GM21447 (cell line): ENCODE results near the gene NOX3.
"Not testable (repeated sequence)": the region's sequence is repeated elsewhere in the genome, so short reads cannot be mapped to it uniquely, and the experiment has no call there.

ENCODE experiments used
- ATAC-seq: cut with Tn5 transposase; IDR thresholded peaks from one replicate; pipeline ENCODE4 v1.9.1; 2021; ENCODE audit not compliant: unreplicated experiment

Gene NOX3

DNA sequence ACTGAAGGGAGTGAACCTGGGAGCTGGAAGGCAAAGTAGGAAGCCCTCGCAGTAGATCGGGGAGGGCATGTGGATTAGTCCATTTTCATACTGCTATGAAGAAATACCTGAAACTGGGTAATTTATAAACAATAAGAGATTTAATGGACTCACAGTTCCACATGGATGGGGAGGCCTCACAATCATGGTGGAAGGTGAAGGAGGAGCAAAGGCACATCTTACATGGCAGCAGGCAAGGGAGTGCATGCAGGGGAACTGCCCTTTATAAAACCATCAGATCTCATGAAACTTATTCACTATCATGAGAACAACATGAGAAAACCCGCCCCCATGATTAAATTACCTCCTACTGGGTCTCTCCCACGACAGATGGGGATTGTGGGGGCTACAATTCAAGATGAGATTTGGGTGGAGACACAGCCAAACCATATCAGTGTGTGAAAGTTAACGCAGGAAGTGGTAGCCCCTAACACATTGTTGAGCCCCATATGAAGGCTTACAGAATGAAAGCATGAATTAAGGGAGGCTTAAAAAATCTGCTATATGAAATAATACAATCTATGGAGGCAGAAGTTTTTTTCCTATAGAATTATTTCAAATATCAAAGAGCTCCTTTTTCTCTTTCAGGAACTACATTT, 15.5 kb upstream of the NOX3 start:
- not testable (repeated sequence) for ATAC-seq

DNA sequence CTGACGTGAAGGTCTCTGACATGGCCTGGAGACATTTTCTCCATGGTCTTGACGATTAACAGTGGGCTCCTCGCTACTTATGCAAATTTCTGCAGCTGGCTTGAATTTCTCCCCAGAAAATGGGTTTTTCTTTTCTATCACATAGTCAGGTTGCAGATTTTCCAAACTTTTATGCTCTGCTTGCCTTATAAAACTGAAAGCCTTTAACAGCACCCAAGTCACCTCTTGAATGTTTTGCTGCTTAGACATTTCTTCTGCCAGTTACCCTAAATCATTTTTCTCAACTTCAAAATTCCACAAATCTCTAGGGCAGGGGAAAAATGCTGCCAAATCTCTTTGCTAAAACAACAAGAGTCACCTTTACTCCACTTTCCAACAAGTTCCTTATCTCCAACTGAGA, 12.9 kb upstream of the NOX3 start:
- not testable (repeated sequence) for ATAC-seq

DNA sequence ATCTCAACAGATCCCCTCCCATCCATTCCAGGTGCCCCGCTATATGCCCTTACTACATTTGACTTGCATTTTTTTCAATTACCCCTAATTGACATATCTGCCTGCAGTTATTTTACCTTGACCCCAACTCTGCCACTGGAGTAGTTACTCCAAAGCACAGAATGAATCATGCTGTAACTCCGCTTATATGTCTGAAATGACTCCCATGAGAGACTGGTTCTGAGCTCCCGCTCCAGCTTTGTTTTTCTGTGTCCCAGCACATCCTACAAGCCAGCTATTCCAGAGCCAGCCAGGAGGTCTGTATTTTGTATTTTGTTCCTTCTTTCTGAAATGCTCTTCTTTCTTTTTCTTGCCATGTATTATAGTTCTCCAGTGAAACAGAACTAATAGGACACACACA, 10.9 kb upstream of the NOX3 start:
- no peak for ATAC-seq

DNA sequence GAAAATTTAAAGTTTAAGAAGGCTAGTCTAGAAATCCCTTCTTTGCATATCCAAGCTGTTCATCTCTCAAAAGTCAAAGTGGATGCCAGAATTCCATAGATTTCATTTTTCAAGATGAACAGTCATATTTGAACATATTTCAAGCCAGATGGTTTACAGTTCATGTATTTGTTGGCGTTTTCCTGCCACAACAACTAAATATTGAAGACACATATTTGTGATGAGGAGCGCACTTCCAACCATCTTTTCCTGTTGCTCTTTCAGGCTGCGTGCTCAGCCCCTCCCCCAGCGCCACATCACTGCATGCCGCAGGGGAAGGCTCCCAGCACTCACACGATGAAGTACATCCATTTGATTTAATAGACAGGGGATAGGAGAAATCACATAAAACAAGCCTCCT, 5.9 kb upstream of the NOX3 start:
- ATAC-seq, result no peak

DNA sequence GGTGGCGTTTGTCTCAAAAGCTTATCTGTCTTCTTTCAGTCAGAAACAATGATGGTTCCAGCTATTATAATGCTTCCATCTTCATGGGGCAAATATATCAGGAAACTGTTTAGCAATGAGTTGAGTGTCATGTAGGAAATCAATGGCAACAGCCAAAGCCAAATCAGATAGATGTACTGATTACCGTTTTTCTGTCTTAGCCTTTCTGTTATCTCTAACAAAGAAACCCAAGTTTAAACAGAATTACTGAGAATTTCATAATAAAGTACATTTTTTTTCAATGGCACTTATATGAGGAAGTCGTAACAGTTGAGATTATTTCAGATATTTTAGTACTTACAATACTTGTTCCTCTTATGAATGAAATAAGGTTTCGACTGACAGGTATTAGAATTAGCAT, 1.2 kb downstream of the NOX3 start:
- no peak for ATAC-seq

DNA sequence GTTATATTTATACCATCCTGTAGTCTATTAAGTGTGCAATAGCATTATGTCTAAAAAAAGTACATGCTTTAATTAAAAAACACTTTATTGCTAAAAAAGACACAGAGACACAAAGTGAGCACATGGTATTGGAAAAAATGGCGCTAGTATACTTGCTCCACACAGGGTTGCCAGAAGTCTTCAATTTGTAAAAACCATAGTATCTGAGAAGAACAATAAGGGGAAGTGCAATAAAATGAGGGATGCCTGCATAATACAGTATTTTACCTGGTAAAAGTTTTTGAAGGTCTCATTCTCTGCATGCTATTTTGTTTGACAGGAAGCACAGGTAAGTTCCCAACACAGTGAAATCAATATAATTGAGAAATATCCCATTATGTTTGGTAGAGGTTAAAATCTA, 1.6 kb downstream of the NOX3 start:
- ATAC-seq, result no peak

DNA sequence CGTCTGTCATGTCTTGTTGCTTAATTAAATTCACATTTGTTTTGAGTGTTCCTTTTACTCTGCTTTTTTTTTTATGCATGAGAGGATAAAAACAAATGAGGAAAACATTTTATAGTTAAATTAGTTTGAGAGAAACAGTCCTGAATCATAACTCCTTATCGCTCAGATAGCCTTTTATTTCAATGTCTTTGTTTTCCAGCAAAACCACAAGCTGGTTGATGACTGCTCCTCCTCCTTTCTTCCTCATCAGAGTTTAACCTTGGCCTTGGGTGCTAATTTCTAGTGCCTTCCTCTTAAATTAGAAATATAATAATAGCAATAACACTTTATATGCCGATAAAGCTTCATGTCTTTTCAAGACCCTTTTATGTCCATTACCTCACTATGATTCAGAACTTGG, 3.1 kb downstream of the NOX3 start:
- ATAC-seq, result no peak

DNA sequence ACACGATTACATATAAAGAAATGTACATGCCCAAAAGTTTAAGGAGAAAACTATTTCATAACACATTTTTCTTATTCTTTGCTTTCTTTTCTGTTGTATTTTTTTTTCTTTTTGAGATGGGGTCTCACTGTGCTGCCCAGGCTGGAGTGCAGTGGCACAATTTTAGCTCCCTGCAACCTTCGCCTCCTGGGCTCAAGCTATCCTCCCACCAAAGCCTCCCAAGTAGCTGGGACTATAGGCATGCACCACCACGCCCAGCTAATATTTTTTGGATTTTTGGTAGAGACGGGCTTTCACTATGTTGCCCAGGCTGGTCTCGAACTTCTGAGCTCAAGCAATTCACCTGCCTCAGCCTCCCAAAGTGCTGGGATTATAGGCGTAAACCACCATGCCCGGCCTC, 4.1 kb downstream of the NOX3 start:
- ATAC-seq, result not testable (repeated sequence)

DNA sequence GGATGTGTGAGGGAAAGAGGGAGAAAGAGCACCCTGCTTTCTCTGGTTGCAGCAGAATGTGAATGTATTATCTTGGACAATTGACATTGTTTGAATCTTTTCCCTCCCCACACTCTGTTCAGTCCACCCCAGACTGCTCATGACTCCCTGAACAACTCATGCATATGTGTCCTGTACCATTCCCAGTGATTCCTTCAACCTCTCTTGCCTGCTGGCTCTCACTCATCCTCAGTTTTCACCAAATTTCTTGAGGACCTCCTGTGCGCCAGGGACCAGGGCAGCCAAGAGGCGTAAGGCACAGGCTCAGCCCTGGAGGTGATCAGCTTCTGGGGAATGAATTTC, 5.4 kb downstream of the NOX3 start:
- no peak for ATAC-seq

DNA sequence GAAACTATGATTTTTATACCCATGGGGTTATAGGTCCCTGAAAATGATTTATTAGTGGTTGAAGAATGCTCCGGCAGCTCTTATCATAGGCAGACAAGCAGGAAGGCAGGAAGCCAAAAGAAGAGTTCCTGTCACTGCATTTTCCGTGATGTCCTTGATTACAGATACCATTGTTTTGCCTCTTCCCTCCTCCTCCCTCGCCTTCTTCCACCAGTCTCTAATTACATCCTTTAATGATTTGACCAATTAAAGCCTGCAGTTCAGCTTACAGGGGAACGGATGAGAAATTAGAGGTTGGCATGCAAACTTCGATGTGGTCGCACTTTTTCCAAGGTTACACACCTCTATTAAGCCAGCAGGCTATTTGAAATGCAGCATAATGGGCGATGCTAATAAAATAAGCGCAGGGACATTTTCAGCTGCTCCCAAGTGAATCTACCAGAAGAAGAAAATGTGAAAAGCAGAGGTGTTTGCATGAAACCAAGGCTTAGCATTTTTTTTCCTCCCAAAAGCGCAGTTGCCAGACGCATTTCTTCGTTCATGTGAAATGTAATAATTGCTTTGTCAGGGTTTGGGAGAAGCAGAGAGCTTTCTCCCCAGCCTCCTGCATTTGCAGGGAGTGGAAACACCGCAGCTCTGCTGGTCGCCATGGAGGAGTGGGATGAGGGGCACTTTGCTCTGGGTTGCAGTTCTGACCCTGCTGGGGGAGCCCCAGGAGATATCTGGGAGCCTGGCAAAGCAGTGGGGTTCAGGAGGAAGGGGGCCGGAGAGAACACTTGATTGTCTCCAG, 6.0 kb downstream of the NOX3 start:
- ATAC-seq, result no peak

DNA sequence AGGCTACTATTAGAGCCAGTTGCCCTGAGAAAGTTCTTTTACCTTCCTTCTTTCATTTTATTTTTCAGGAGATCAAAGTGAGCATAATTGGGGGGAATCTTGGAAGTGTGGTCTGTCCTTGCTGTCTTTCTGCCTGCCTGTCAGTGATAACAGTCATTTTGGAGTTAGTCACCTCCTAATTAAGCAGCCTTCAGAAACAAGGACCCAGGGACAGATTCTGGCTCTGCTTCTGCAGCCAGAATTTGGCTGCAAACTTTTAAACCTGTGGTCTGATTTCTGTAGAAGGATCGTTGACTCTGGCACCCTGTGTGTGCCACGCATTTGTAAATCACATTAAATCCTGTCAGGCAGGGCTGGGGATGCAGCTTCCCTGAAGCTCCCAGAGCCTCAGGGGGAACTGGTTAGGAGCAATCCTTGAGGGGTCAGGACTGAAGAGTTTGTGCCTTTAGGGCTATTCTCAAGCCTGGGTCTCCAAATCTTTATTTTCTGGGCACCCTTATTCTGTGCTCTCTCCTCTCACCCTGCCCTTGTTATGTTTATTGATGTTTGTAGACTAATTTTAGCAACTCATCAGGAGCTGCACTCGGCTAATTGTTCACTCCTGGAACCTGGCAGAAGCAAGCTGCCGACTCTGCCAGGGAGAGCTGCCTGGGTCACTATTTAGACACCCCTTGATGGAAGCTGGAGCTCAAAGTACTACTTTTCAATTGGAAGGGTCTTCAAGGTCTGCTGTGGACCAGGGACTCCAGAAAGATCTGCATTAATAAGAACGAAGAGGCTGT, 6.8 kb downstream of the NOX3 start:
- ATAC-seq, result no peak

DNA sequence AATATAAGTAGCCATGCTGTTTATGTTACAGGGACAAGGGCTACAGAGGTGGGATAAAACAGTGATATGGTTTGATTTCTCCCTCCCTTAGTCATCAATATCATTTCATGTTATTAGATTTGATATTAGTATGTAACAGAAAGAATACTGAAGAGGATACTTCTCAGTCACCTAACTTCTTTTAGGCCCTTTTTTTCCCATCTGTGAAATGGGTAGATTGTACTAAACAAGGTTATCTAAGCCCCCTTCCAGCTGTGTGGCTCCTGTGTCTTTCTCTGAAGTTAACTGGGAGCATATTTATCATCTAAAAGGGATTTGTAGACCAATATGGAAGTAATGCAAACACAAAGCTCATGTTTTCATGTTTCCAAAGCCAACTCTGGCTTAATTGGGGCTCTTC, 7.7 kb downstream of the NOX3 start:
- ATAC-seq, result no peak

DNA sequence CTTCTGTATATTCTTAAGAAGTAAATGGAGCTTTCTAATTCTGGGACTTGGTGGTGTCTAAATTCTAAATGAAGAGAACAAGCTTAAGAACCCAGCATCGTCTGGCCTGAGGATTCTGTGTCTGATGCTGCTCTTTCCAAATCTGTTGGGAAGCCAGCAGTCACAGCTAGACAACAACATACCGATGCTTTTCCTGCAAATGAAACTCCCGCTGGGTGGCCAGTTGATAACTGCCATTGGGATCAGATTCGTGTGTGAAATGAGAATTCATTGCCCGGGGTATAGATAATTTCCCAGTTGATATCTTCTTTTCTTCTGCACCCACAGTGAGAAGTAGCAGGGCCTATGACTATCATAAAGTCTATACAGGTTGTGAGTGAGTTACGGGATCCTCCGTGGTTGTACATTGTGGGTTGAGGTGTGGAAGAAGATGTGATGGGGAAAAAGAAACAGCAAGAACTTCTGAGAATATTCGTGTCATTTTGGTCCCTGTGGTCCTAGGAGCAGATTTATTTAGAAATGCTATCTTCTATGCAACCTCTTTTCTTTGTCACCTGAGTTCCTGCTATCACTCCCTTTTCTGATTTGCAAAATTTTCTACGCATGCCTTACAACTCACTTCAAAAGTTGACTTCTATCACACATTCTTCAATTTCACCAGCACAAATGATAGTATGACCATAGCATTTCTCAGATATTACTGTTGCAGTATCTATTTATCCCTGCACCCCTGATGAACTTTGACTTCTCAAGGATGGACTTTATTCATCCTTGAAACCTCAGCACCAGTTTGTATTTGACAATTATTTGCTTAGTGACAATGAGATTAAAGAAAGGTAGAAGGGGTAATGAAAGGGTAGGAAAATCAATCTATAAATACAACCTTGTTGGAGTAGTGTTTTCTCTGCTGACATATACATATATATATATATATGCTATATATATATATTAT, 10.4 kb downstream of the NOX3 start:
- no peak for ATAC-seq

DNA sequence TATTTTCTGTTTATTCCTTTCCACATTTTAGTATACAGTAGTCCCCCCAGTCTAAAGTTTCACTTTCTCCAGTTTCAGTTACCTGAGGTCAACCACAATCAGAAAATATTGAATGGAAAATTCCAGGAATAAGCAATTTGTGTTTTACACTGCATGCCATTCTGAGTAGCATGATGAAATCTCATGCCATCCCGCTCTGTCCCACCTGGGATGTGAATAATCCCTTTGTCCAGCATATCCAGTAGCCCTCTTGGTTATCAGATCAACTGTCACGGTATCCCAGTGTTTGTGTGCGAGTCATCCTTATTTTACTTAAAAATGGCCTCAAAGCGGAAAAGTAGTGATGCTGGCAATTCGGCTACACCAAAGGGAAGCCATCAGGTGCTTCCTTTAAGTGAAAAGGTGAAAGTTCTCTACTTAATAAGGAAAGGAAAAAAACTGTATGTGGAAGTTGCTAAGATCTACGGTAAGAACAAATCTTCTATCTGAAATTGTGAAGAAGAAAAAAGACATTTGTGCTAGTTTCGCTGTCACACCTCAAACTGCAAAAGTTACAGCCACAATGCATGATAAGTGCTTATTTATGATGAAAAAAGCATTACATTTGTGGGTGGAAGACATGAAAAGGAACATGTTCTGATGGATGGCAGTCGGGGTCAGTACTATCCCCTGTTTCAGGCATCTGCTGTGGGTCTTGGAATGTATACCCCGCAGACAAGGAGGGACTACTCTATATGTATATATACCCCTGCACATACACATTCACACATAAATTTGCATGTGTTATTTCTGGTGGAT, 11.3 kb downstream of the NOX3 start:
- no peak for ATAC-seq

DNA sequence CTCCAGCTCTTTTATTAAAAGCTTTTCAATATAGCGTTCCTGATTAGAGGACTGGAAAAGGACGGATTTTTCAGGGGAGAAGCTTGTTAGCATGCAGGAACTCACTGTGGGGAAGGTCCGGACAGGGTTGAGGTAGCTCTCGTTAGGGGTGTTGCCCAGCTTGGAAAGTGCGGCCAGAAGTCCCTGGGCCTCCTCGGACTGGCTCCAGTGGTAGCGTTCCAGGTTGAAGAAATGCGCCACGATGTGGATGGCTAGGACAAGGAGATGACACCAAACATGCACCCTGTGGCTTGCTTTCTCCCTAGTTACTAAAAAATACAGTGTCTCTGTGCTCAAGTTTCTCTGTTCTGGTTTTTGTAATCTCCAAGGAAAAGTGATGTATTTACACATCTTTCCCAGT, 12.5 kb downstream of the NOX3 start:
- no peak for ATAC-seq

DNA sequence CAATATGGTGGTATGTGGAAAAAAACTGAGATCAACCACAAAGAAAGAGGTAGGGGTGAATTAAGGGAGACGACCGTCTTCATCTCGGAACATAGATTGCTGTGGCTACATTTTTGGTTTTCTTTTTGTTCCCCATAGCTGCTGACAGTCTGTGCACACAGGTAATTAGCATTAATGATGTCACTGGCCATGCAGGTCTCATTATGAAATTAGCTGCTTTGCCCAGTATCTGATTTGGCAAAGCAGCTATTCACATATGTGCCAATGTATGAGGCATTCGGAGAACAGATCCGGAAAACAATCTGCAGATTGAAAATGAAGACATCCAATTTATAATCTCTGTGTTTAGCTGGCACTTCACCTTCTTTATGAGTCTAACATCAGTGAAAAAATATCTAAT, 13.1 kb downstream of the NOX3 start:
- ATAC-seq, result no peak

DNA sequence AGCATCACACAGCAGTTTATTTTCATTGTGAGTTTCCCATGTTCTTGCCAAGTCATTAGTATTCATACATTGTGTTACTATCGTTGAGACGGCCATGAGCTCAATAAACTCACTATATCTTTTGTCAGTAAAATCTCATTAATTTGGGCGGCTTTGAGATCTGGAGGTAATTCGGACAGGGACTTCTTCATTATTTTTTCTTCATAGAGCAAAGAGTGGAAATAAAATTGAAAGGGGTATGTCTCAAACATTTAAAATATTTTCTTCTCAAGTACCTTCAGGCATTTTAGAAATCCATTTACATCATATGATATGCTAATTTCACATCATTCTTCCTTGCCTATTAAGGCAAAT, 14.6 kb downstream of the NOX3 start:
- no peak for ATAC-seq

DNA sequence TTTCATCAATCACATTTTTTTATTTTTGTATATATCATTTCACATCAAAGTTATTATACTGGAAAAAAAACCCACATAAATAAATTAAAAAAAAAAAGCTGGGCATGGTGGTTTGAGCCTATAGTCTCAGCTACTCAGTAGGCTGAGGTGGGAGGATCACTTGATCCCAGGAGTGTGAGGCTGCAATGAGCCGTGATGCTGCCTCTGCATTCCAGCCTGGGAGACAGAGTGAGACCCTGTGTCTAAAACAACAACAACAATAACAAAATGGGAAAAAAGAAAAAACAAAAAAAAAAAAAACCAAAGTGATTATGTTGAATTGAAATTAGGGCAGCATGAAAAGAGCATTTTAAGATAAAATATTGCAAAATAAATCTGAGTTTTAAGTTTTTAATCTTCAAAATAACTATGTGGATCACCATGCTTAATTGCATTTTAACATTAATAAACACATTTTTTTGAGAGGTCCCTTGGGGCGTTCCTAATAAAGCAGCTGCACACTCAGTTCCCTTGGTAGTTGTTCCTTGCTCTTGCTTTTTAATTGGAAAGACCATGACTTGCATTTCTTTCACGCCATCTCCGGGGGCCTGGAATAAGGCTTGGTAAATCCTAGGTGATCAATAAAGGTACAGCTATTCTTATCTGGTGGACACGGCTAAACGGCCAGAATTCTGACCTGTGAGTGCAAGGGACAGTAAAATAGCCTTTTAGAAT, 15.1 kb downstream of the NOX3 start:
- ATAC-seq, result no peak

DNA sequence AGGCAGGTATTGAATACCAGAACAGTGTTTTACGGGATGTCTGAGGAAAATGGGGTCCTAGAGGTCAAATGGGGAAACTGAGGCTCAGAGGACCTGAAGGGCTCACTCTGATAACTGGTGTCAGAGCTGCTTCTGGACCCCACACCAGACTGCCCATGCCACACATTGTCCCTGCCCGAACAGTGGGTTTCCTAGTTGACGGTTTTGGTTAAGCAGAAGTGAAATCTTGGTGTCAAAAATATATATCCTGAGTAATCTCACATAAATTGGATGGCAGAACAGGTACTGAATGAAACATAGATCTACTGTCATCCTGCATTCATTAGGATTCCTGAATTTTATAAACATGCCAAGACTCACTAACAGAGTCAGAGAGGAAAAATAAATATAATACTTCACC, 16.3 kb downstream of the NOX3 start:
- ATAC-seq, result no peak
